MM.1S (cell line): ENCODE measurements around the gene FHDC1.

ENCODE experiments used
- DNase-seq: peaks from one replicate; pipeline ENCODE4 v3.0.0-alpha.2; 2015
- H2AFZ ChIP-seq: fragments of 300-600 bp; sonication (generic); 2 replicates; pipeline ENCODE4 v1.6.0; 2016; ENCODE audit warnings: antibody characterized with exemption, low read length
- H3F3A ChIP-seq: fragments of 300-600 bp; sonication (generic); 2 replicates; pipeline ENCODE4 v1.6.1; 2016; ENCODE audit warnings: mild to moderate bottlenecking, antibody characterized with exemption, low read length, moderate library complexity, mixed read lengths; ENCODE audit not compliant: insufficient read depth
- H3K27ac ChIP-seq: fragments of 300-600 bp; sonication (generic); 2 replicates; pipeline ENCODE4 v1.5.1; 2016; ENCODE audit warnings: mild to moderate bottlenecking, low read length
- H3K27me3 ChIP-seq: fragments of 300-600 bp; sonication (generic); replicated peaks from 2 replicates; pipeline ENCODE4 v1.6.0; 2016; ENCODE audit warnings: low read length; ENCODE audit not compliant: insufficient read depth
- H3K36me3 ChIP-seq: fragments of 300-600 bp; sonication (generic); replicated peaks from 2 replicates; pipeline ENCODE4 v1.6.1; 2016; ENCODE audit warnings: mild to moderate bottlenecking, low read length, mixed read lengths; ENCODE audit not compliant: insufficient read depth
- H3K4me1 ChIP-seq: fragments of 300-600 bp; sonication (generic); 2 replicates; pipeline ENCODE4 v1.6.1; 2016; ENCODE audit warnings: low read length, mixed read lengths
- H3K4me2 ChIP-seq: fragments of 300-600 bp; sonication (generic); 2 replicates; pipeline ENCODE4 v1.6.0; 2016; ENCODE audit warnings: low read depth, low read length
- H3K4me3 ChIP-seq: fragments of 300-600 bp; sonication (generic); 2 replicates; pipeline ENCODE4 v1.5.1; 2016; ENCODE audit warnings: low read length, mixed read lengths
- H3K79me2 ChIP-seq: fragments of 300-600 bp; sonication (generic); 2 replicates; pipeline ENCODE4 v1.6.1; 2016; ENCODE audit warnings: mixed run types, low read length, mixed read lengths
- H3K9ac ChIP-seq: fragments of 300-600 bp; sonication (generic); 2 replicates; pipeline ENCODE4 v1.6.1; 2016; ENCODE audit warnings: low read length, mixed read lengths
- H3K9me2 ChIP-seq: fragments of 300-600 bp; sonication (generic); replicated peaks from 2 replicates; pipeline ENCODE4 v1.6.1; 2016; ENCODE audit warnings: mild to moderate bottlenecking, low read length, mixed read lengths; ENCODE audit not compliant: insufficient read depth
- H3K9me3 ChIP-seq: fragments of 300-600 bp; sonication (generic); replicated peaks from 2 replicates; pipeline ENCODE4 v1.6.1; 2016; ENCODE audit warnings: mild to moderate bottlenecking, low read length, mixed read lengths; ENCODE audit not compliant: insufficient read depth
- H4K20me1 ChIP-seq: fragments of 300-600 bp; sonication (generic); 2 replicates; pipeline ENCODE4 v1.6.1; 2016; ENCODE audit warnings: mild to moderate bottlenecking, low read length, moderate library complexity, mixed read lengths; ENCODE audit not compliant: insufficient read depth
- EZH2 ChIP-seq: fragments of 300-600 bp; sonication (generic); optimal IDR thresholded peaks from 2 replicates; pipeline ENCODE3; 2017; ENCODE audit warnings: low read depth, mild to moderate bottlenecking, antibody characterized with exemption, low read length, mixed read lengths
- EZH2phosphoT487 ChIP-seq: fragments of 300-600 bp; sonication (generic); IDR thresholded peaks from 2 replicates; pipeline ENCODE4 v1.6.1; 2018; ENCODE audit warnings: antibody characterized with exemption, low read length
- TF ChIP-seq, protein P1 (sequence below): fragments of 300-600 bp; sonication (generic); IDR thresholded peaks from 2 replicates; pipeline ENCODE4 v1.5.1; 2016; ENCODE audit warnings: antibody characterized with exemption, low read length, mixed read lengths

FHDC1 gene

DNA sequence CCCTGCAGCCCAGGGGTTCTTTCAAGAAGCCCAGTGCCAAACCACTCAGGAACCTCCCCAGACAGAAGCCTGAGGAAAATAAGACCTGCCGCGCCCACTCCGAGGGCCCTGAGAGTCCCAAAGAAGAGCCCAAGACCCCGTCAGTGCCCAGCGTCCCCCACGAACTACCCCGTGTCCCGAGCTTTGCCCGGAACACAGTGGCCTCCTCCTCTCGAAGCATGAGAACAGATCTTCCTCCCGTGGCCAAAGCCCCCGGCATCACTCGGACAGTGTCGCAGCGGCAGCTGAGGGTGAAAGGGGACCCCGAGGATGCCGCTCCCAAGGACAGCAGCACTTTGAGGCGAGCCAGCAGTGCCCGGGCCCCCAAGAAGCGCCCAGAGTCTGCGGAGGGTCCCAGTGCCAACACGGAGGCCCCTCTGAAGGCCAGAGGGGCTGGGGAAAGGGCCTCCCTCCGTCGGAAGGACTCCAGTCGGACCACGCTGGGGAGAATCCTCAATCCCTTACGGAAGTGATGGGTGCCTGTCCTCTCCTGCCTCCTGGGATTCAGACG, 40.2 kb downstream of the FHDC1 start:
- no peaks in the 10 kb centered on the region for H3K79me2 ChIP-seq
- no peak for DNase-seq
- H2AFZ ChIP-seq, result no peak overlapping the region
- no peaks in the 10 kb centered on the region for H3K36me3 ChIP-seq
- H3K27ac ChIP-seq, result no peak overlapping the region
- H3K4me2 ChIP-seq, result no peak overlapping the region
- no peaks in the 10 kb centered on the region for H3F3A ChIP-seq
- no peak overlapping the region for H3K4me3 ChIP-seq
- TF ChIP-seq, protein P1, sequence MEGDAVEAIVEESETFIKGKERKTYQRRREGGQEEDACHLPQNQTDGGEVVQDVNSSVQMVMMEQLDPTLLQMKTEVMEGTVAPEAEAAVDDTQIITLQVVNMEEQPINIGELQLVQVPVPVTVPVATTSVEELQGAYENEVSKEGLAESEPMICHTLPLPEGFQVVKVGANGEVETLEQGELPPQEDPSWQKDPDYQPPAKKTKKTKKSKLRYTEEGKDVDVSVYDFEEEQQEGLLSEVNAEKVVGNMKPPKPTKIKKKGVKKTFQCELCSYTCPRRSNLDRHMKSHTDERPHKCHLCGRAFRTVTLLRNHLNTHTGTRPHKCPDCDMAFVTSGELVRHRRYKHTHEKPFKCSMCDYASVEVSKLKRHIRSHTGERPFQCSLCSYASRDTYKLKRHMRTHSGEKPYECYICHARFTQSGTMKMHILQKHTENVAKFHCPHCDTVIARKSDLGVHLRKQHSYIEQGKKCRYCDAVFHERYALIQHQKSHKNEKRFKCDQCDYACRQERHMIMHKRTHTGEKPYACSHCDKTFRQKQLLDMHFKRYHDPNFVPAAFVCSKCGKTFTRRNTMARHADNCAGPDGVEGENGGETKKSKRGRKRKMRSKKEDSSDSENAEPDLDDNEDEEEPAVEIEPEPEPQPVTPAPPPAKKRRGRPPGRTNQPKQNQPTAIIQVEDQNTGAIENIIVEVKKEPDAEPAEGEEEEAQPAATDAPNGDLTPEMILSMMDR, result no peak
- no peak for TF ChIP-seq EZH2phosphoT487
- TF ChIP-seq EZH2, result no peak
- no peaks in the 10 kb centered on the region for H3K4me1 ChIP-seq
- no peaks in the 10 kb centered on the region for H3K9me3 ChIP-seq
- H4K20me1 ChIP-seq, result no peaks in the 10 kb centered on the region
- H3K9me2 ChIP-seq, result no peaks in the 10 kb centered on the region
- H3K27me3 ChIP-seq, result no peaks in the 10 kb centered on the region
- H3K9ac ChIP-seq, result no peak overlapping the region

DNA sequence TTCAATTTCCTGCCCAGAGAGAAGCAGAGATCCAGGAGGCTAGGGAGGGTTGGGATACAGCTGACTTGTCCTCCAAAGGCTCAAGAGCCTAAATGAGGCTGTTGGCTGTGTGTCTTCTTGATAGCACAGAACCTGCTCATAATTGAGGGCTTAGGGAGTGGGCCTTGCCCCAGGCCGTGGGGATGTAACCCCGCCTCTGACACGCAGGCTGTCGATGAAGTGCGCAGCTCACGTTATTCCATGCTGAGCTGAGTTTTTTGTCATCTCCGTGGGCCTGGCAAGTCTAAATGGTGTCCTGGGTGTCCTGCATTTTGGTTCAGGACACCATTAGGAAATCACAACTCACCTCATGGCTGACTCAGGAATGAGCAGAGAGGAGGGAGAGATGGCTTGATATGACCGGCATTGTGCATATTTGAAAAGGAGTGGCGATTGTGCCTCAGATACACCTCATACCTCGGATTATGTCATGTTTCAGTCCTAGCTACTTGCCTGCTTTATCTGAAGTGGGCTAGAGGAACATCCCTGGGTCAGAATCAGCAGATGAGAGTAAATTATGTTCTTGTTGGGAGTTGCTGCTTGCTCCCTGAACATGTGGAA, 43.7 kb downstream of the FHDC1 start:
- H3K4me1 ChIP-seq, result no peaks in the 10 kb centered on the region
- H3K9me2 ChIP-seq, result no peaks in the 10 kb centered on the region
- DNase-seq, result no peak
- no peak overlapping the region for H2AFZ ChIP-seq
- H3K27ac ChIP-seq, result no peak overlapping the region
- H3K79me2 ChIP-seq, result no peaks in the 10 kb centered on the region
- no peaks in the 10 kb centered on the region for H3K36me3 ChIP-seq
- no peak overlapping the region for H3K4me2 ChIP-seq
- H3K9ac ChIP-seq, result no peak overlapping the region
- no peaks in the 10 kb centered on the region for H3K27me3 ChIP-seq
- H4K20me1 ChIP-seq, result no peaks in the 10 kb centered on the region
- no peaks in the 10 kb centered on the region for H3K9me3 ChIP-seq
- TF ChIP-seq, protein P1, result no peak
- TF ChIP-seq EZH2phosphoT487, result no peak
- TF ChIP-seq EZH2, result no peak
- no peaks in the 10 kb centered on the region for H3F3A ChIP-seq
- no peak overlapping the region for H3K4me3 ChIP-seq

DNA sequence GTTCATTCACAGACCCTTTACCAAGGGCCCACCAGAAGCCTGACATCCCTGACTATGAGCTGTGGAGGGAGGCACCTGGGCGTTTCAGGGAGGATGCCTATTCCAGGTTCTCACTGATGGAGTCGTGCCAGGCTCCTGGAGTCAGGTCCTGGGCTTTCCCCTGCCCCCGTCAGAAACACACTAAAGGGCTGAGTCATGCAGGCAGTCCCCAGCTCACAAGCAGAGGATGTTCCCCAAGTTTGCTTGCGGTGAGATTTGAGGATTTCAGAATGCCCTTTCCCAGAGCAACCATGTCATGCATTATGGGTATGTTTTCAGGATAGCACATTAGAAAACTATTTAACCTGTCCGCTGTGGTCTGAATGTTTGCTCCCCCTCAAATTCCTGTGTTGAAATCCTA, 45.2 kb downstream of the FHDC1 start:
- no peak for DNase-seq
- Histone ChIP-seq H3K4me2 (no peak overlapping the region), H3K9me3 (no peaks in the 10 kb centered on the region), H2AFZ (no peak overlapping the region), H3K9ac (no peak overlapping the region), H3K27ac (no peak overlapping the region), H4K20me1 (no peaks in the 10 kb centered on the region), H3F3A (no peaks in the 10 kb centered on the region), H3K9me2 (no peaks in the 10 kb centered on the region), H3K4me1 (no peaks in the 10 kb centered on the region), H3K79me2 (no peaks in the 10 kb centered on the region), H3K27me3 (no peaks in the 10 kb centered on the region), H3K4me3 (no peak overlapping the region), H3K36me3 (no peaks in the 10 kb centered on the region)
- TF ChIP-seq, protein P1, result no peak
- no peak for TF ChIP-seq EZH2phosphoT487
- no peak for TF ChIP-seq EZH2
